Measurements from ENCODE around the gene ADGRL4. TPM values are rescaled to one million over a fixed set of nuclear protein-coding genes. Genes with fewer than 3 reads are reported as not detected.
A peak's percentile ranks its signal among the peaks of the same experiment; 100 is the strongest.

Gene ADGRL4
- total and polyA plus RNA-seq, 2 donors from 2014 or later = 16.8 to 43.0 TPM

- Histone ChIP-seq H3K27me3 (ENCODE audit: control insufficient read depth, insufficient read depth, low read length) (no peaks in the 10 kb centered on the region), H3K4me1 (ENCODE audit: control insufficient read depth in 2 of 3, insufficient read depth in 2 of 3, low read depth in 1 of 3, low read length in 3 of 3) (no peaks in the 10 kb centered on the region), H3K9me3 (ENCODE audit: control insufficient read depth in 2 of 3, insufficient read depth in 1 of 3, low read length in 3 of 3) (no peaks in the 10 kb centered on the region), H3K4me3 (ENCODE audit: low read length in 3 of 3) (no peak overlapping the region), H3K27ac (ENCODE audit: low read depth in 2 of 2, low read length in 2 of 2) (no peak overlapping the region), H3K9ac (ENCODE audit: low read length in 3 of 3) (no peak overlapping the region), H3K36me3 (ENCODE audit: control insufficient read depth in 2 of 3, insufficient read depth in 3 of 3, low read length in 3 of 3) (no peaks in the 10 kb centered on the region)
- no peak for DNase-seq
- intact Hi-C loops (cut with DNase I) = no loop called here
- TF ChIP-seq, protein P1, sequence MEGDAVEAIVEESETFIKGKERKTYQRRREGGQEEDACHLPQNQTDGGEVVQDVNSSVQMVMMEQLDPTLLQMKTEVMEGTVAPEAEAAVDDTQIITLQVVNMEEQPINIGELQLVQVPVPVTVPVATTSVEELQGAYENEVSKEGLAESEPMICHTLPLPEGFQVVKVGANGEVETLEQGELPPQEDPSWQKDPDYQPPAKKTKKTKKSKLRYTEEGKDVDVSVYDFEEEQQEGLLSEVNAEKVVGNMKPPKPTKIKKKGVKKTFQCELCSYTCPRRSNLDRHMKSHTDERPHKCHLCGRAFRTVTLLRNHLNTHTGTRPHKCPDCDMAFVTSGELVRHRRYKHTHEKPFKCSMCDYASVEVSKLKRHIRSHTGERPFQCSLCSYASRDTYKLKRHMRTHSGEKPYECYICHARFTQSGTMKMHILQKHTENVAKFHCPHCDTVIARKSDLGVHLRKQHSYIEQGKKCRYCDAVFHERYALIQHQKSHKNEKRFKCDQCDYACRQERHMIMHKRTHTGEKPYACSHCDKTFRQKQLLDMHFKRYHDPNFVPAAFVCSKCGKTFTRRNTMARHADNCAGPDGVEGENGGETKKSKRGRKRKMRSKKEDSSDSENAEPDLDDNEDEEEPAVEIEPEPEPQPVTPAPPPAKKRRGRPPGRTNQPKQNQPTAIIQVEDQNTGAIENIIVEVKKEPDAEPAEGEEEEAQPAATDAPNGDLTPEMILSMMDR (IDR thresholded peaks at IDR 0.05; ENCODE audit: borderline replicate concordance, extremely low read depth, insufficient read depth) = no peak
- FAIRE-seq = no peak
Measured at GRCh38 chr1:79010589-79010988, 4.1 kb upstream of the ADGRL4 start.

GRCh38 chr1:79005945-79006344 is 585 bp downstream of the ADGRL4 start:
- no peak for FAIRE-seq
- TF ChIP-seq, protein P1 (IDR thresholded peaks at IDR 0.05; ENCODE audit: borderline replicate concordance, extremely low read depth, insufficient read depth) = no peak
- Histone ChIP-seq H3K9ac (ENCODE audit: low read length in 3 of 3) (peak overlapping the region in 2 of 3 donors; percentile 12 to 41), H3K4me1 (ENCODE audit: control insufficient read depth in 2 of 3, insufficient read depth in 2 of 3, low read depth in 1 of 3, low read length in 3 of 3) (no peaks in the 10 kb centered on the region), H3K9me3 (ENCODE audit: control insufficient read depth in 2 of 3, insufficient read depth in 1 of 3, low read length in 3 of 3) (no peaks in the 10 kb centered on the region), H3K4me3 (ENCODE audit: low read length in 3 of 3) (peak overlapping the region; percentile 36 to 51 (median 39)), H3K36me3 (ENCODE audit: control insufficient read depth in 2 of 3, insufficient read depth in 3 of 3, low read length in 3 of 3) (no peaks in the 10 kb centered on the region), H3K27me3 (ENCODE audit: control insufficient read depth, insufficient read depth, low read length) (no peaks in the 10 kb centered on the region), H3K27ac (ENCODE audit: low read depth in 2 of 2, low read length in 2 of 2) (peak overlapping the region; percentile 53 to 83)
- DNase-seq = peak in 2 of 5 donors; percentile 4 to 16
- intact Hi-C loops (cut with DNase I) = no loop called here

DNA sequence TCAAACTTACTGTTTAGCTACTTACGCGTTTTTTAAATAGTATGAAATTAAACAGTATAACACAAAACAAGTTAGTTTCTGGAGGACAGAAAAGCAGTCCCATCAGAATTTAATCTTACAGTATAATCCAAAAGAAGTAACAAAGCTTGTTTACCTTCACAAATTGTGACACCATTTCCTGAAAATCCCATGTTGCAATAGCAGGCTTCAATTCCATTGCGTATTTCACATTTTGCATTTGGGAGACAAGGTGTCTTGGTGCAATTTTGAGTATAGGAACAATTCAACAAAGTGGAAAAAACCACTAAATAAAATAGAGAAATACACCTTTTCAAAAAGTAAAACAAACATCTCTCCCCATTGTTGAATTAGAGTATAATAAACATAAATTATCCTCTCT is 1.6 kb downstream of the ADGRL4 start:
- Histone ChIP-seq H3K36me3 (ENCODE audit: control insufficient read depth in 2 of 3, insufficient read depth in 3 of 3, low read length in 3 of 3) (no peaks in the 10 kb centered on the region), H3K27ac (ENCODE audit: low read depth in 2 of 2, low read length in 2 of 2) (peak overlapping the region in 1 of 2 donors; percentile 83), H3K9me3 (ENCODE audit: control insufficient read depth in 2 of 3, insufficient read depth in 1 of 3, low read length in 3 of 3) (no peaks in the 10 kb centered on the region), H3K4me1 (ENCODE audit: control insufficient read depth in 2 of 3, insufficient read depth in 2 of 3, low read depth in 1 of 3, low read length in 3 of 3) (no peaks in the 10 kb centered on the region), H3K9ac (ENCODE audit: low read length in 3 of 3) (no peak overlapping the region), H3K4me3 (ENCODE audit: low read length in 3 of 3) (peak overlapping the region in 1 of 3 donors; percentile 23), H3K27me3 (ENCODE audit: control insufficient read depth, insufficient read depth, low read length) (no peaks in the 10 kb centered on the region)
- no peak for FAIRE-seq
- DNase-seq = no peak
- TF ChIP-seq, protein P1 (IDR thresholded peaks at IDR 0.05; ENCODE audit: borderline replicate concordance, extremely low read depth, insufficient read depth) = no peak
- intact Hi-C loops (cut with DNase I) = no loop called here

GRCh38 chr1:78996791-78997190 is 9.7 kb downstream of the ADGRL4 start:
- no peak overlapping the region for H3K27ac ChIP-seq (ENCODE audit: low read depth in 2 of 2, low read length in 2 of 2)
- H3K4me3 ChIP-seq (ENCODE audit: low read length in 3 of 3) = no peak overlapping the region
- H3K27me3 ChIP-seq (ENCODE audit: control insufficient read depth, insufficient read depth, low read length) = no peaks in the 10 kb centered on the region
- TF ChIP-seq, protein P1 (IDR thresholded peaks at IDR 0.05; ENCODE audit: borderline replicate concordance, extremely low read depth, insufficient read depth) = no peak
- no peak overlapping the region for H3K9ac ChIP-seq (ENCODE audit: low read length in 3 of 3)
- no peaks in the 10 kb centered on the region for H3K4me1 ChIP-seq (ENCODE audit: control insufficient read depth in 2 of 3, insufficient read depth in 2 of 3, low read depth in 1 of 3, low read length in 3 of 3)
- FAIRE-seq = no peak
- no peak for DNase-seq
- H3K36me3 ChIP-seq (ENCODE audit: control insufficient read depth in 2 of 3, insufficient read depth in 3 of 3, low read length in 3 of 3) = no peaks in the 10 kb centered on the region
- no peaks in the 10 kb centered on the region for H3K9me3 ChIP-seq (ENCODE audit: control insufficient read depth in 2 of 3, insufficient read depth in 1 of 3, low read length in 3 of 3)
- intact Hi-C loops (cut with DNase I) = no loop called here

Data from kidney (tissue), 14 donors.